Natural killer cell (primary cell): ENCODE results near the gene DDAH1. TPM values are rescaled to one million over a fixed set of nuclear protein-coding genes. Genes with fewer than 3 reads are reported as not detected.

Experiments used
- ATAC-seq, 3 donors: fragments of 150-1000 bp in 2 of 3; fragments of 200-7000 bp in 1 of 3; cut with Tn5 transposase; 1 replicate in 1 of 3; 2 replicates in 2 of 3; pipeline ENCODE4 v1.10.0; 2021; ENCODE audit warnings: mild to moderate bottlenecking in 2 of 3, moderate library complexity in 2 of 3
- DNase-seq, 2 donors: peaks; one replicate each; pipeline versions ENCODE4 v3.0.0 to v3.0.0-alpha.2; 2013 to 2021; ENCODE audit warnings: mixed read lengths in 1 of 2
- H3K27ac ChIP-seq: one replicate; pipeline ENCODE4 v1.5.1; 2013; ENCODE audit warnings: mild to moderate bottlenecking, low read length
- H3K27me3 ChIP-seq: one replicate; pipeline ENCODE4 v1.6.1; 2013; ENCODE audit warnings: low read length; ENCODE audit not compliant: control insufficient read depth, insufficient read depth
- H3K36me3 ChIP-seq: one replicate; pipeline ENCODE4 v1.6.1; 2013; ENCODE audit warnings: low read length; ENCODE audit not compliant: control insufficient read depth, insufficient read depth
- H3K4me1 ChIP-seq: one replicate; pipeline ENCODE4 v1.6.1; 2013; ENCODE audit warnings: low read length; ENCODE audit not compliant: control insufficient read depth, insufficient read depth
- H3K4me3 ChIP-seq: one replicate; pipeline ENCODE4 v1.5.1; 2013; ENCODE audit warnings: low read length
- H3K9me3 ChIP-seq: one replicate; pipeline ENCODE4 v1.6.1; 2013; ENCODE audit warnings: low read length; ENCODE audit not compliant: control insufficient read depth, insufficient read depth
- H3K27ac Mint-ChIP-seq, 2 donors: one replicate each; pipeline ENCODE4 v1.8.0; 2022; ENCODE audit warnings: mild to moderate bottlenecking in 2 of 2, mixed read lengths in 2 of 2, moderate library complexity in 1 of 2
- H3K27me3 Mint-ChIP-seq, 2 donors: one replicate each; pipeline ENCODE4 v1.8.0; 2022; ENCODE audit warnings: low read depth in 2 of 2, mixed read lengths in 2 of 2
- H3K36me3 Mint-ChIP-seq: one replicate; pipeline ENCODE4 v1.8.0; 2022; ENCODE audit warnings: mixed read lengths
- H3K4me1 Mint-ChIP-seq, 2 donors: one replicate each; pipeline ENCODE4 v1.8.0; 2022; ENCODE audit warnings: mixed read lengths in 2 of 2
- H3K4me3 Mint-ChIP-seq: one replicate; pipeline ENCODE4 v1.8.0; 2022; ENCODE audit warnings: mild to moderate bottlenecking, moderate library complexity, mixed read lengths
- H3K9me3 Mint-ChIP-seq, 2 donors: one replicate each; pipeline ENCODE4 v1.8.0; 2022; ENCODE audit warnings: mixed read lengths in 2 of 2
- WGBS: methylation state at CpG from one replicate; pipeline ENCODE4 v1.1.7; 2013; ENCODE audit warnings: missing lambda C conversion rate; ENCODE audit not compliant: insufficient coverage; 5-methylcytosine and 5-hydroxymethylcytosine counted together
- intact Hi-C: fragments of 100-400 bp; cut with micrococcal nuclease; formaldehyde crosslinking; loops from one replicate; pipeline ENCODE4 v1.14.2; 2022
- total RNA-seq, 4 donors: library from RNA; stranded (reverse); fragments of 120-200 nt in 1 of 4; gene quantifications; one replicate each; pipeline versions ENCODE4 v1.2.3 to v1.2.4, GENCODE V29; 2013 to 2022
- TF ChIP-seq, protein P1 (sequence below): fragments of 200-600 bp; IDR thresholded peaks from one replicate; pipeline ENCODE4 v1.8.0; 2022; ENCODE audit warnings: antibody characterized with exemption

The DDAH1 gene
- total RNA-seq, 3 donors from 2014 or later (not counting 1 experiment from before 2014, with no cell fraction given): 0.07 to 0.20 TPM; not detected in 1

DNA sequence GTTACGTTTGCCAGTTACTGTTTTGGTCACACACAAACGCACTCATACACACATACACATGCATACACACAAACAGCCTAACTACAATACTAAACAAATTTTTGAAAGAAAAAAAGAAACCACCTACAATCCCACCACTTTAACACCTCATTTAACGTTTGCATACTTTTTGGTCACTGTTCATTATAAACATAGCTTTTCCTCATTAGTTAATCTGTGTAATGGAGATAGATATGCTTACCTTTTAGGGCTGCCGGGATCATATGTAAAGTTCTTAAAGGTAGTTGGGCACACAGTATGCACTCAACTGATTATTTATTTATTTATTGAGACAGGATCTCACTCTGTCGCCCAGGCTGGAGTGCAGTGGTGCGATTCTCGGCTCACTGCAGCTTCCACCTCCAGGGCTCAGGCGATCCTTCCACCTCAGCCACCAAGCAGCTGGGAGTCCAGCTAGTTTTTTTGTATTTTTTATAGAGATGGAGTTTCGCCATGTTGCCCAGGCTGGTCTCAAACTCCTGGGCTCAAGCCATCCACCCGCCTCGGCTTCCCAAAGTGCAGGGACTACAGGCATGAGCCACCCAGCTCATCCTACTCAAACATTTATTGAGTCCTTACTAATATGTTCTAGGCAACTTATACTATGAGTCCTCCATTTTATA lies 187.8 kb downstream of the DDAH1 start:
- H3K9me3 Mint-ChIP-seq: no peaks in the 10 kb centered on the region
- peak overlapping the region; percentile 88 to 90 for H3K27ac Mint-ChIP-seq
- intact Hi-C loops: loop anchor here (1.0 to 10.0 kb wide), 3 partner anchors 18 to 1638 kb away; partner anchors contain the start of genes C1orf52, HS2ST1 and SELENOF
- H3K9me3 ChIP-seq: no peaks in the 10 kb centered on the region
- 78% methylated on average over 10 of the region's 11 CpGs for WGBS
- peak overlapping the region; percentile 86 for H3K4me3 Mint-ChIP-seq
- peak overlapping the region; percentile 50 for H3K4me3 ChIP-seq
- H3K27ac ChIP-seq: peak overlapping the region; percentile 89
- H3K4me1 ChIP-seq: peaks cover 9% of the 10 kb centered on the region
- H3K36me3 Mint-ChIP-seq: no peaks in the 10 kb centered on the region
- ATAC-seq (no peak), DNase-seq (no peak)
- TF ChIP-seq, protein P1, sequence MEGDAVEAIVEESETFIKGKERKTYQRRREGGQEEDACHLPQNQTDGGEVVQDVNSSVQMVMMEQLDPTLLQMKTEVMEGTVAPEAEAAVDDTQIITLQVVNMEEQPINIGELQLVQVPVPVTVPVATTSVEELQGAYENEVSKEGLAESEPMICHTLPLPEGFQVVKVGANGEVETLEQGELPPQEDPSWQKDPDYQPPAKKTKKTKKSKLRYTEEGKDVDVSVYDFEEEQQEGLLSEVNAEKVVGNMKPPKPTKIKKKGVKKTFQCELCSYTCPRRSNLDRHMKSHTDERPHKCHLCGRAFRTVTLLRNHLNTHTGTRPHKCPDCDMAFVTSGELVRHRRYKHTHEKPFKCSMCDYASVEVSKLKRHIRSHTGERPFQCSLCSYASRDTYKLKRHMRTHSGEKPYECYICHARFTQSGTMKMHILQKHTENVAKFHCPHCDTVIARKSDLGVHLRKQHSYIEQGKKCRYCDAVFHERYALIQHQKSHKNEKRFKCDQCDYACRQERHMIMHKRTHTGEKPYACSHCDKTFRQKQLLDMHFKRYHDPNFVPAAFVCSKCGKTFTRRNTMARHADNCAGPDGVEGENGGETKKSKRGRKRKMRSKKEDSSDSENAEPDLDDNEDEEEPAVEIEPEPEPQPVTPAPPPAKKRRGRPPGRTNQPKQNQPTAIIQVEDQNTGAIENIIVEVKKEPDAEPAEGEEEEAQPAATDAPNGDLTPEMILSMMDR: no peak
- peaks cover 3% of the 10 kb centered on the region for H3K36me3 ChIP-seq
- no peaks in the 10 kb centered on the region for H3K27me3 ChIP-seq
- H3K27me3 Mint-ChIP-seq: peaks cover 9 to 11% of the 10 kb centered on the region in 2 donors
- H3K4me1 Mint-ChIP-seq: peaks cover 36 to 37% of the 10 kb centered on the region in 2 donors

DNA sequence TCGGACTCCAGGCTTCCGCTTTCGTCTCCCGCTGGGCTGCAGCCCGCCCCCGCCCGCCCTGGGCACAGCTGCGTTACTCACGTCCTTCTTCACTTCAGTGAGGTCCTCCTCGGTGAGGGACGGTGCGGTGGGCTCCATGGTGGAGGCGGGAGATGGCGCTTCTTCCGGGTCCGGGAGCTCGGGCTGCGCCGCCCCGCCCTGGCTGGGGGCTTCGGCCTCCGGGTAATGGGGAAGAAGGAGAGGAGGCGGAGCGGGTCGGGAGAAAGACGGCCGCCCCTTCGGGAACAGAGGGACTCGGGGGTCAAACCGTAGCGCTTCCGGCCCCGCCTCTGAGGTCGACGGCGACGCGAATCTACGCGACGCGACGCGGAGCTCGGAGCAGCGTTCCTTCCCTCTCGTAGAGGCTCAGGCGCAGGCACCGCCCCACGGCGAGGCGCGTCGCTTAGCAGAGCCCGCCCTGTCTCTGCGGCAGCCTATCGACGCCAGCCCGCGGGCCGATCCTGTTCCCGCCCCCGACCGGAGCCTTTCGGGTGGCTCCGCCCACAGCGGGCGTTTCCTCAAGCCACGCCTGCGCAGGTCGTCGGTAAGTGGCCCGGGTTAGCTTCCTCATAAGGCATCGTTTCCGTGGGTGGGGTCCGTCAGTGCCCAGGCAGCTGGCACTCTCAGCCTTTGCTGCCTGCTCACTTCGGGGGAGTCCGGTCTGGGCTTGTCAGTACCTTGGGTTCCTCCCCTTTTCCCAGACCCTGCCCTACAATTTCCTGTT lies 188.6 kb downstream of the DDAH1 start, which contains the start of gene BCL10:
Gene BCL10, minus strand, starts transcription at position 418 of the 763 bp plus-strand sequence. Its CDS starts 280 bp downstream, at position 138.
- Histone ChIP-seq H3K36me3 (peaks cover 5% of the 10 kb centered on the region), H3K9me3 (no peaks in the 10 kb centered on the region), H3K27ac (peak within 1 kb of the TSS; percentile 89), H3K27me3 (no peaks in the 10 kb centered on the region), H3K4me3 (peak within 1 kb of the TSS; percentile 63), H3K4me1 (peaks cover 9% of the 10 kb centered on the region)
- TF ChIP-seq, protein P1: no peak
- Mint-ChIP-seq H3K4me3 (peak within 1 kb of the TSS; percentile 86), H3K36me3 (no peaks in the 10 kb centered on the region), H3K27me3 (peaks cover 5 to 8% of the 10 kb centered on the region in 2 donors), H3K27ac (peak within 1 kb of the TSS; percentile 88 to 90), H3K9me3 (no peaks in the 10 kb centered on the region), H3K4me1 (peaks cover 36 to 37% of the 10 kb centered on the region in 2 donors)
- ATAC-seq (peak; percentile 94 to 99 (median 96)), DNase-seq (peak; percentile 97 to 99)
- WGBS: 0% methylated on average over 78 of the region's 78 CpGs
- intact Hi-C loops: loop anchor here (1.0 to 10.0 kb wide), 3 partner anchors 17 to 1638 kb away; partner anchors contain the start of genes C1orf52, HS2ST1 and SELENOF

DNA sequence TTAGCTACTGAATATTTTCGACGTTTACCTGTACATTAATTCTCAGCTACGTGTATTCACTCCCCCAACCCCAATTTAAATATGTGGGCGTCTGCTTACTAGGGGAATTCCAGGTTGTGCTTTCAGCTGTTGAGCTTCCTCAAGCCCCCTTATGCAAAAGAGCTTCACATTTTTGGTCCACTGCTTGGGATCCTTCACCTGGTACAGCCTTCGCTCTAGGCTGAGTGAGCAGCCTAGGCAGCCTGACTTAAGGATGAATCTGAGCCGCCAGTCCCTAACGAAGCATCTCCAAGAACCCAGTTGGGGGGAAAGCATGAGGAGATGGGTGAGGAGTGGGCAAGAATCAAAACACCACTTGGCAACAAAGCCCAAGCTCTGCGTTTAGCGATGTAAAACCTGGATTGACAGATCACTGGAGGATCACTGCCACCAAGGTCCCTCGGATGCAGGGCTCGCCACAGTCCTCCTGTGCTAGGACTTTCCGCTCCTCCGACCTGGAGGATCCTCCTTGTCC lies 189.2 kb downstream of the DDAH1 start:
- WGBS: 3% methylated on average over 13 of the region's 13 CpGs
- peak; percentile 29 to 68 for DNase-seq
- TF ChIP-seq, protein P1: no peak

More for the DNA sequence above, 189.2 kb downstream of the DDAH1 start:
- peaks cover 10% of the 10 kb centered on the region for H3K36me3 ChIP-seq
- peaks cover 4 to 5% of the 10 kb centered on the region in 2 donors for H3K27me3 Mint-ChIP-seq
- intact Hi-C loops: loop anchor here (1.0 to 10.0 kb wide), 3 partner anchors 16 to 1639 kb away; partner anchors contain the start of genes C1orf52, HS2ST1 and SELENOF
- H3K36me3 Mint-ChIP-seq: no peaks in the 10 kb centered on the region
- no peaks in the 10 kb centered on the region for H3K27me3 ChIP-seq
- H3K27ac ChIP-seq: peak overlapping the region; percentile 89
- no peaks in the 10 kb centered on the region for H3K9me3 Mint-ChIP-seq
- H3K4me3 Mint-ChIP-seq: peak overlapping the region; percentile 86
- no peaks in the 10 kb centered on the region for H3K9me3 ChIP-seq
- H3K4me3 ChIP-seq: peak overlapping the region; percentile 63
- H3K4me1 ChIP-seq: peaks cover 9% of the 10 kb centered on the region
- no peak for ATAC-seq
- H3K27ac Mint-ChIP-seq: peak overlapping the region; percentile 88 to 90
- peaks cover 41% of the 10 kb centered on the region in 2 donors for H3K4me1 Mint-ChIP-seq
